Endothelial cell of umbilical vein (primary cell): ENCODE measurements around the gene TOX2. TPM values are rescaled to one million over a fixed set of nuclear protein-coding genes. Genes with fewer than 3 reads are reported as not detected.

Experiments
- BruUV-seq: library from RNA; stranded (reverse); fragments of 400-500 nt; replicated peaks from 2 replicates; lab custom pipeline; 2021; lab: Mats Ljungman, UMichigan
- CTCF ChIA-PET: fragments of 300-600, 350-600 bp; sonication (Branson Sonifier 250); formaldehyde crosslinking; loops from one replicate; lab custom pipeline; 2021; ENCODE audit warnings: antibody characterized with exemption, inconsistent platforms; lab: Charles Lee
- POLR2A ChIA-PET: fragments of 300-600, 350-600 bp; sonication (Branson Sonifier 250); formaldehyde crosslinking; loops from one replicate; lab custom pipeline; 2021; ENCODE audit warnings: antibody characterized with exemption, inconsistent platforms; lab: Charles Lee
- DNase-seq: peaks from one replicate; pipeline ENCODE4 v3.0.0-alpha.2; 2011; ENCODE audit warnings: low read depth, low spot score
- FAIRE-seq: peaks from 2 replicates; lab custom pipeline; 2011; peaks lifted over from hg19 to GRCh38; lab: Jason Lieb, UNC
- H2AFZ ChIP-seq: 2 replicates; pipeline ENCODE4 v1.6.0; 2012; ENCODE audit warnings: low read depth, low read length, control low read depth, inconsistent platforms
- H3K27ac ChIP-seq: 2 replicates; pipeline ENCODE4 v1.5.1; 2011; ENCODE audit warnings: low read depth, mild to moderate bottlenecking, control low read depth, low read length, moderate library complexity; ENCODE audit not compliant: insufficient read depth
- H3K27me3 ChIP-seq, 2 experiments: 2 replicates each; pipeline versions ENCODE4 v1.6.0 to v1.6.1; 2011; ENCODE audit warnings: low read length in 2 of 2, mixed read lengths in 1 of 2; ENCODE audit not compliant: control insufficient read depth in 2 of 2, insufficient read depth in 2 of 2
- H3K36me3 ChIP-seq, 2 experiments: 2 replicates in 1 of 2; 3 replicates in 1 of 2; pipeline ENCODE4 v1.5.1; 2011; ENCODE audit warnings: low read length in 2 of 2, mild to moderate bottlenecking in 1 of 2, moderate library complexity in 1 of 2; ENCODE audit not compliant: control insufficient read depth in 2 of 2, insufficient read depth in 2 of 2; ENCODE audit errors: extremely low read depth in 1 of 2
- H3K4me1 ChIP-seq: 3 replicates; pipeline ENCODE4 v1.5.1; 2011; ENCODE audit warnings: mild to moderate bottlenecking, low read length; ENCODE audit not compliant: control insufficient read depth, insufficient read depth; ENCODE audit errors: extremely low read depth
- H3K4me2 ChIP-seq: 2 replicates; pipeline ENCODE4 v1.6.1; 2011; ENCODE audit warnings: low read length, control low read depth, mixed read lengths; ENCODE audit not compliant: insufficient read depth
- H3K4me3 ChIP-seq, 3 experiments: fragments of 200-600 bp in 1 of 3; sonication (generic), shearing (Covaris generic) in 1 of 3; replicated peaks in 1 of 3; 2 replicates each; pipeline ENCODE4 v1.5.1; 2011 to 2016; ENCODE audit warnings: control low read depth in 3 of 3, low read length in 3 of 3, mild to moderate bottlenecking in 2 of 3, inconsistent platforms in 1 of 3, low read depth in 1 of 3, moderate library complexity in 1 of 3; ENCODE audit not compliant: insufficient read depth in 1 of 3
- H3K79me2 ChIP-seq: 2 replicates; pipeline ENCODE4 v1.6.0; 2012; ENCODE audit warnings: low read length, inconsistent platforms; ENCODE audit not compliant: control insufficient read depth, insufficient read depth
- H3K9ac ChIP-seq: replicated peaks from 2 replicates; pipeline ENCODE3; 2011; ENCODE audit warnings: low read length, control low read depth; ENCODE audit not compliant: insufficient read depth; ENCODE audit errors: extremely low read depth
- H3K9me1 ChIP-seq: replicated peaks from 3 replicates; pipeline ENCODE4 v1.6.0; 2011; ENCODE audit warnings: mild to moderate bottlenecking, low read length; ENCODE audit not compliant: control insufficient read depth, insufficient read depth; ENCODE audit errors: extremely low read depth
- H3K9me3 ChIP-seq: replicated peaks from 2 replicates; pipeline ENCODE4 v1.5.1; 2012; ENCODE audit warnings: low read length, inconsistent platforms; ENCODE audit not compliant: control insufficient read depth, insufficient read depth
- H4K20me1 ChIP-seq: replicated peaks from 2 replicates; pipeline ENCODE3; 2011; ENCODE audit warnings: mild to moderate bottlenecking, low read length; ENCODE audit not compliant: control insufficient read depth, insufficient read depth; ENCODE audit errors: extremely low read depth
- EZH2 ChIP-seq: IDR thresholded peaks from 2 replicates; pipeline ENCODE4 v1.6.1; 2012; ENCODE audit warnings: borderline replicate concordance, low read depth, mild to moderate bottlenecking, moderate library complexity, low read length, inconsistent platforms; ENCODE audit not compliant: severe bottlenecking
- FOS ChIP-seq: IDR thresholded peaks from 2 replicates; pipeline ENCODE4 v1.6.1; 2011; ENCODE audit warnings: mild to moderate bottlenecking, low read length, moderate library complexity, borderline replicate concordance; ENCODE audit not compliant: insufficient read depth
- GATA2 ChIP-seq: IDR thresholded peaks from 2 replicates; pipeline ENCODE4 v1.7.0; 2011; ENCODE audit warnings: low read depth, mild to moderate bottlenecking, moderate library complexity, mixed read lengths, low read length; ENCODE audit not compliant: insufficient read length, insufficient read depth
- POLR2A ChIP-seq: IDR thresholded peaks from 2 replicates; pipeline ENCODE4 v1.6.1; 2012; ENCODE audit warnings: low read depth, mild to moderate bottlenecking, control low read depth, low read length
- dilution Hi-C: fragments of 300-500 bp; cut with MboI; formaldehyde crosslinking; loops from one replicate; pipeline ENCODE4 v1.15.0; 2019; ENCODE audit warnings: low sequenced_read_pairs; ENCODE audit not compliant: extremely low pct_ligation_motif_present
- intact Hi-C: fragments of 100-400 bp; cut with micrococcal nuclease; formaldehyde crosslinking; loops from one replicate; pipeline ENCODE4 v1.10.0; 2022
- polyA plus RNA-seq, 4 experiments: library from polyadenylated mRNA; depleted of rRNA in 3 of 4; stranded (reverse) in 3 of 4; unstranded in 1 of 4; fragments of >200 nt; gene quantifications; 2 replicates each; pipeline versions ENCODE4 v1.2.1 to v1.2.3, GENCODE V29; 2011 to 2012; ENCODE audit warnings: missing spikeins in 1 of 4
- total RNA-seq: library from RNA; stranded (reverse); gene quantifications from 2 replicates; pipeline ENCODE4 v1.2.3, GENCODE V29; 2021
- TF ChIP-seq, protein P1 (sequence below), 2 donors: IDR thresholded peaks; 1 replicate in 1 of 2; 2 replicates in 1 of 2; pipeline ENCODE4 v1.5.1; 2011; ENCODE audit warnings: low read length in 2 of 2, mild to moderate bottlenecking in 2 of 2, moderate library complexity in 2 of 2, control low read depth in 1 of 2, inconsistent platforms in 1 of 2, low read depth in 1 of 2; ENCODE audit not compliant: insufficient read depth in 1 of 2; ENCODE audit errors: extremely low read depth in 1 of 2

Gene TOX2
- total and polyA plus RNA-seq, 2 donors (not counting 3 experiments of a cell fraction or from before 2014, with no cell fraction given), result 7.0 to 18.6 TPM

DNA sequence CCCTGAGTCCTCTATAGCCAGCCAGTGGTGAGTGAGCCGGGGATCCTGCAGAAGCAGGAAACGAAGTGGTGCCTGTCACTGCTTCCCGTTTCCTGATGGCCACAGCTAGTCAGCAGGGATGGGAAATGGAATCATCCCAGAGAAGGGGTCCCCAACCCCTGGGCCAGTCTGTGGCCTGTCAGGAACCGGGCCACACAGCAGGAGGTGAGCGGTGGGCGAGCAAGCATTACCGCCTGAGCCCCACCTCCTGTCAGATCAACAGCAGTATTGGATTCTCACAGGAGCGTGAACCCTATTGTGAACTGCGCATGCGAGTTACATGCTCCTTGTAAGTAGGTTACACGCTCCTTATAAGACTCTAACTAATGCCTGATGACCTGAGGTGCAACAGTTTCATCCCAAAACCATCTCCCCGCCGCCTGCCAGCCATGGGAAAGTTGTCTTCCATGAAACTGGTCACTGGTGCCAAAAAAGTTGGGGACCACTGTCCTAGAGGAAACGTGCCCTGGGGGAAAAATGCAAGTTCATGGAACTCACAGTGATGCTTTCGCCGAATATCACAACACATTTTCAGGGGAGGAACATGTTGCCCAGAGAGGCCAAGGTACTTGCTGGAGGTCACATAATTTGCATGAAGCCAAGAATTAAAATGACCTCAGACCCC lies 158.5 kb downstream of the TOX2 start:
- H3K4me3 ChIP-seq, result no peak overlapping the region
- H3K36me3 ChIP-seq, result no peaks in the 10 kb centered on the region
- ChIA-PET POLR2A (no interaction called here), CTCF (interaction anchor here (0.8 to 1.6 kb wide), 5 partner anchors 7 to 323 kb away, joined by 3 to 7 read pairs (median 3); no protein-coding TSS in a partner anchor)
- FAIRE-seq, result peak; percentile 44
- H3K79me2 ChIP-seq, result no peaks in the 10 kb centered on the region
- no peaks in the 10 kb centered on the region for H3K9me1 ChIP-seq
- H3K9me3 ChIP-seq, result no peaks in the 10 kb centered on the region
- no peak for DNase-seq
- no peaks in the 10 kb centered on the region for H3K27me3 ChIP-seq
- no peak overlapping the region for H3K9ac ChIP-seq
- H4K20me1 ChIP-seq, result no peaks in the 10 kb centered on the region
- no peak overlapping the region for H3K4me2 ChIP-seq
- no TSS peak for BruUV-seq
- dilution Hi-C loops, result no loop called here
- no peak overlapping the region for H2AFZ ChIP-seq
- TF ChIP-seq GATA2 (no peak), FOS (peak; percentile 30), POLR2A (no peak)
- TF ChIP-seq, protein P1, sequence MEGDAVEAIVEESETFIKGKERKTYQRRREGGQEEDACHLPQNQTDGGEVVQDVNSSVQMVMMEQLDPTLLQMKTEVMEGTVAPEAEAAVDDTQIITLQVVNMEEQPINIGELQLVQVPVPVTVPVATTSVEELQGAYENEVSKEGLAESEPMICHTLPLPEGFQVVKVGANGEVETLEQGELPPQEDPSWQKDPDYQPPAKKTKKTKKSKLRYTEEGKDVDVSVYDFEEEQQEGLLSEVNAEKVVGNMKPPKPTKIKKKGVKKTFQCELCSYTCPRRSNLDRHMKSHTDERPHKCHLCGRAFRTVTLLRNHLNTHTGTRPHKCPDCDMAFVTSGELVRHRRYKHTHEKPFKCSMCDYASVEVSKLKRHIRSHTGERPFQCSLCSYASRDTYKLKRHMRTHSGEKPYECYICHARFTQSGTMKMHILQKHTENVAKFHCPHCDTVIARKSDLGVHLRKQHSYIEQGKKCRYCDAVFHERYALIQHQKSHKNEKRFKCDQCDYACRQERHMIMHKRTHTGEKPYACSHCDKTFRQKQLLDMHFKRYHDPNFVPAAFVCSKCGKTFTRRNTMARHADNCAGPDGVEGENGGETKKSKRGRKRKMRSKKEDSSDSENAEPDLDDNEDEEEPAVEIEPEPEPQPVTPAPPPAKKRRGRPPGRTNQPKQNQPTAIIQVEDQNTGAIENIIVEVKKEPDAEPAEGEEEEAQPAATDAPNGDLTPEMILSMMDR (IDR thresholded peaks at IDR 0.05; ENCODE audit: extremely low read depth in 1 of 2, insufficient read depth in 1 of 2, low read depth in 1 of 2, low read length in 2 of 2), result no peak
- peaks cover 6% of the 10 kb centered on the region for H3K4me1 ChIP-seq
- intact Hi-C loops, result loop anchor here (5.0 kb wide), 1 partner anchor 56 kb away; no protein-coding TSS in a partner anchor
- H3K27ac ChIP-seq, result no peak overlapping the region

- Histone ChIP-seq H3K9ac (no peak overlapping the region), H3K4me3 (no peak overlapping the region), H2AFZ (no peak overlapping the region), H3K36me3 (no peaks in the 10 kb centered on the region), H4K20me1 (no peaks in the 10 kb centered on the region), H3K4me1 (peaks cover 6% of the 10 kb centered on the region), H3K79me2 (no peaks in the 10 kb centered on the region), H3K27me3 (no peaks in the 10 kb centered on the region), H3K27ac (no peak overlapping the region), H3K9me1 (no peaks in the 10 kb centered on the region), H3K4me2 (no peak overlapping the region), H3K9me3 (no peaks in the 10 kb centered on the region)
- dilution Hi-C loops, result no loop called here
- TF ChIP-seq, protein P1 (IDR thresholded peaks at IDR 0.05; ENCODE audit: extremely low read depth in 1 of 2, insufficient read depth in 1 of 2, low read depth in 1 of 2, low read length in 2 of 2), result no peak
- no peak for TF ChIP-seq EZH2
- ChIA-PET POLR2A (no interaction called here), CTCF (interaction anchor here (0.8 kb wide), 1 partner anchor 323 kb away, joined by 4 read pairs; no protein-coding TSS in a partner anchor)
- BruUV-seq, result no TSS peak
- intact Hi-C loops, result loop anchor here (5.0 kb wide), 1 partner anchor 56 kb away; no protein-coding TSS in a partner anchor
- FAIRE-seq (no peak), DNase-seq (no peak)
Observed at GRCh38 chr20:44073675-44074071, 159.0 kb downstream of the TOX2 start.
